ENCODE data around the gene TMPRSS11A.

- TF ChIP-seq, protein P1, sequence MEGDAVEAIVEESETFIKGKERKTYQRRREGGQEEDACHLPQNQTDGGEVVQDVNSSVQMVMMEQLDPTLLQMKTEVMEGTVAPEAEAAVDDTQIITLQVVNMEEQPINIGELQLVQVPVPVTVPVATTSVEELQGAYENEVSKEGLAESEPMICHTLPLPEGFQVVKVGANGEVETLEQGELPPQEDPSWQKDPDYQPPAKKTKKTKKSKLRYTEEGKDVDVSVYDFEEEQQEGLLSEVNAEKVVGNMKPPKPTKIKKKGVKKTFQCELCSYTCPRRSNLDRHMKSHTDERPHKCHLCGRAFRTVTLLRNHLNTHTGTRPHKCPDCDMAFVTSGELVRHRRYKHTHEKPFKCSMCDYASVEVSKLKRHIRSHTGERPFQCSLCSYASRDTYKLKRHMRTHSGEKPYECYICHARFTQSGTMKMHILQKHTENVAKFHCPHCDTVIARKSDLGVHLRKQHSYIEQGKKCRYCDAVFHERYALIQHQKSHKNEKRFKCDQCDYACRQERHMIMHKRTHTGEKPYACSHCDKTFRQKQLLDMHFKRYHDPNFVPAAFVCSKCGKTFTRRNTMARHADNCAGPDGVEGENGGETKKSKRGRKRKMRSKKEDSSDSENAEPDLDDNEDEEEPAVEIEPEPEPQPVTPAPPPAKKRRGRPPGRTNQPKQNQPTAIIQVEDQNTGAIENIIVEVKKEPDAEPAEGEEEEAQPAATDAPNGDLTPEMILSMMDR (optimal IDR thresholded peaks at IDR 0.05 in 1 of 3, IDR thresholded peaks at IDR 0.05 in 1 of 3, conservative IDR thresholded peaks at IDR 0.05 in 1 of 3; ENCODE audit: extremely low read depth in 1 of 3, insufficient read depth in 2 of 3, low read length in 3 of 3) = no peak
- no peak for TF ChIP-seq EZH2 (IDR thresholded peaks at IDR 0.05; ENCODE audit: low read length)
These were observed 8.4 kb downstream of the TMPRSS11A start for GRCh38 chr4:67954890-67955289.

Data from keratinocyte (primary cell).